Panc1 (cell line): ENCODE measurements around the gene OR6P1. TPM values are rescaled to one million over a fixed set of nuclear protein-coding genes. Genes with fewer than 3 reads are reported as not detected.

ENCODE experiments used
- ATAC-seq: fragments of 200-7000 bp; cut with Tn5 transposase; 2 replicates; pipeline ENCODE4 v1.9.1; 2020; ENCODE audit warnings: mild to moderate bottlenecking, moderate library complexity
- BruUV-seq: library from RNA; stranded (reverse); fragments of 400-500 nt; replicated peaks from 2 replicates; lab custom pipeline; 2021; lab: Mats Ljungman, UMichigan
- CTCF ChIA-PET: fragments of 300-600 bp; sonication (Branson Sonifier 250); formaldehyde crosslinking; loops from one replicate; lab custom pipeline; 2022; ENCODE audit warnings: antibody characterized with exemption; lab: Charles Lee
- POLR2A ChIA-PET: fragments of 300-600 bp; sonication (Branson Sonifier 250); formaldehyde crosslinking; loops from one replicate; lab custom pipeline; 2022; ENCODE audit warnings: antibody characterized with exemption; lab: Charles Lee
- DNase-seq: peaks from one replicate; pipeline ENCODE4 v3.0.0-alpha.2; 2010; ENCODE audit warnings: low read depth, low spot score
- H3K27ac ChIP-seq: 2 replicates; pipeline ENCODE4 v1.5.1; 2011; ENCODE audit warnings: mild to moderate bottlenecking, low read length, inconsistent platforms
- H3K27me3 ChIP-seq: fragments of 200-500 bp; sonication (Bioruptor generic); 2 replicates; pipeline ENCODE4 v1.6.0; 2014; ENCODE audit warnings: low read length, inconsistent platforms; ENCODE audit not compliant: control insufficient read depth, insufficient read depth
- H3K36me3 ChIP-seq: fragments of 200-500 bp; sonication (Bioruptor generic); 2 replicates; pipeline ENCODE4 v1.5.1; 2014; ENCODE audit warnings: inconsistent platforms, mild to moderate bottlenecking, low read length, moderate library complexity; ENCODE audit not compliant: control insufficient read depth, insufficient read depth
- H3K4me1 ChIP-seq: 2 replicates; pipeline ENCODE4 v1.5.1; 2011; ENCODE audit warnings: inconsistent platforms, mild to moderate bottlenecking, low read length, moderate library complexity; ENCODE audit not compliant: control insufficient read depth, insufficient read depth
- H3K4me3 ChIP-seq, 2 experiments: 2 replicates each; pipeline ENCODE4 v1.5.1; 2011 to 2012; ENCODE audit warnings: low read depth in 2 of 2, low read length in 2 of 2, mild to moderate bottlenecking in 2 of 2, inconsistent platforms in 1 of 2, moderate library complexity in 1 of 2
- H3K9me3 ChIP-seq: fragments of 200-500 bp; sonication (Bioruptor generic); 2 replicates; pipeline ENCODE4 v1.5.1; 2014; ENCODE audit warnings: low read depth, mild to moderate bottlenecking, inconsistent platforms, low read length, moderate library complexity; ENCODE audit not compliant: control insufficient read depth, insufficient read depth
- CTCF ChIP-seq: fragments of 450-650 bp; IDR thresholded peaks from 2 replicates; pipeline ENCODE4 v1.5.1; 2017; ENCODE audit warnings: mild to moderate bottlenecking
- POLR2AphosphoS5 ChIP-seq: IDR thresholded peaks from 2 replicates; pipeline ENCODE4 v1.6.1; 2012; ENCODE audit warnings: mild to moderate bottlenecking, low read depth, low read length, moderate library complexity
- REST ChIP-seq, 2 experiments: IDR thresholded peaks; 2 replicates each; pipeline ENCODE4 v1.6.1; 2011 to 2012; ENCODE audit warnings: low read depth in 2 of 2, control low read depth in 1 of 2, low read length in 1 of 2, mild to moderate bottlenecking in 1 of 2, moderate library complexity in 1 of 2; ENCODE audit not compliant: insufficient read depth in 1 of 2
- SIN3A ChIP-seq: IDR thresholded peaks from 2 replicates; pipeline ENCODE4 v1.6.1; 2012; ENCODE audit warnings: low read depth, mild to moderate bottlenecking, low read length, moderate library complexity, borderline replicate concordance; ENCODE audit not compliant: insufficient read depth
- TCF7L2 ChIP-seq: IDR thresholded peaks from 2 replicates; pipeline ENCODE4 v1.6.1; 2011; ENCODE audit warnings: mild to moderate bottlenecking, low read depth, low read length, inconsistent platforms
- in situ Hi-C: cut with HindIII; loops from 2 replicates; pipeline ENCODE4 v1.10.0; 2016; ENCODE audit warnings: low sequenced_read_pairs, low pct_unique_long_range_greater_than_20kb
- intact Hi-C: fragments of 100-400 bp; cut with micrococcal nuclease; formaldehyde crosslinking; loops from one replicate; pipeline ENCODE4 v1.10.0; 2022; ENCODE audit not compliant: unreplicated experiment
- total RNA-seq: library from RNA; stranded (reverse); gene quantifications from one replicate; pipeline ENCODE4 v1.2.1, GENCODE V29; 2021; ENCODE audit not compliant: unreplicated experiment

The OR6P1 gene
- total RNA-seq, 1 experiment from 2014 or later: not detected

GRCh38 chr1:158564608-158565007, 5.8 kb downstream of the OR6P1 start:
- Histone ChIP-seq H3K9me3 (no peaks in the 10 kb centered on the region), H3K4me1 (no peaks in the 10 kb centered on the region), H3K36me3 (no peaks in the 10 kb centered on the region), H3K27me3 (no peaks in the 10 kb centered on the region), H3K27ac (no peak overlapping the region), H3K4me3 (no peak overlapping the region)
- no TSS peak for BruUV-seq
- CTCF ChIA-PET: no interaction called here
- DNase-seq (no peak), ATAC-seq (no peak)
- POLR2A ChIA-PET: no interaction called here
- in situ Hi-C loops: no loop called here
- no peak for TF ChIP-seq SIN3A
- TF ChIP-seq CTCF: no peak
- no peak for TF ChIP-seq REST (IDR thresholded peaks at IDR 0.05; ENCODE audit: insufficient read depth in 1 of 2, low read depth in 2 of 2, low read length in 1 of 2)
- TF ChIP-seq TCF7L2: no peak
- no peak for TF ChIP-seq POLR2AphosphoS5
- intact Hi-C loops: no loop called here

GRCh38 chr1:158563853-158564252, 6.5 kb downstream of the OR6P1 start:
- intact Hi-C loops (no loop called here), in situ Hi-C loops (no loop called here)
- Histone ChIP-seq H3K36me3 (no peaks in the 10 kb centered on the region), H3K4me1 (no peaks in the 10 kb centered on the region), H3K27ac (no peak overlapping the region), H3K27me3 (no peaks in the 10 kb centered on the region), H3K9me3 (no peaks in the 10 kb centered on the region), H3K4me3 (no peak overlapping the region)
- TF ChIP-seq REST (IDR thresholded peaks at IDR 0.05; ENCODE audit: insufficient read depth in 1 of 2, low read depth in 2 of 2, low read length in 1 of 2) (no peak), SIN3A (no peak), TCF7L2 (no peak), CTCF (no peak), POLR2AphosphoS5 (no peak)
- POLR2A ChIA-PET: no interaction called here
- no peak for DNase-seq
- no TSS peak for BruUV-seq
- no peak for ATAC-seq
- CTCF ChIA-PET: no interaction called here
